ENCODE results near the gene BIN1. TPM values are rescaled to one million over a fixed set of nuclear protein-coding genes. Genes with fewer than 3 reads are reported as not detected.

Gene BIN1
- total RNA-seq, 3 donors from 2014 or later = 30.3 to 34.6 (median 32.7) TPM

DNA sequence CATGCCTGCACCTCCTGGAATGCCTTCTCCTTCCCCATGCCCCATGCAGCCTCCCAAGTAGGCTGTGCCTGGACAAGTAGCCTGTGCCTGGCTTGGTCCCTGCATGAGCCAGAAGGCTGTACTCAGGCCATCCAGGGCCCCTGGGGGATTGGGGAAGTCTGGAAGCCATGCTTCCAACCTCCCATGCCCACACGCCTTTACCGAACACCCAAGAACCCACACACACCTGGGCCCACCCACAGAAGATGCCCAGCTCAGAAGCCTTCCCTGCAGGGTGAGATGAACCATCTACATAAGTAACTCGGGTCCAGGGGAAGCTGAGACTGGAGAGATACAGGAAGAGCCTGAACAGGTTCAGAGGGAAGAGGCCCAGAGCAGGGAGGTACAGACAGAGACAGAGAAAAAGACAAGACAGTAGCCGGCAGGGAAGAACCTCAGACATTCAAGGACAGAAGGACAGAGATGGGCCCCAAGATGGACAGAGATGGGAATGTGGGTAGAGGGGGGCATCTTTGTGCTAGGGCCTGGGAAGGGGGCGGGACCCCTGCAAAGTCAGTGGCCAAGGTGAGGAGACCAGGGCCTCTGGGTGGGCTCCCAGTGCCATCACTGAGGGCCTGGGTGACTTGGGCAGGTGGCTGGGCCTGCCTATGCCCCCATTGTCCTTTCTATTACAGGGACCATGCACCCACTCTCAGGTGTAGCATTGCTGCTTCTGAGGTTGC is 4.3 kb downstream of the BIN1 start:
- peaks cover 2% of the 10 kb centered on the region for H3K4me1 Mint-ChIP-seq (ENCODE audit: low read depth)
- no peak overlapping the region for H3K4me3 Mint-ChIP-seq

DNA sequence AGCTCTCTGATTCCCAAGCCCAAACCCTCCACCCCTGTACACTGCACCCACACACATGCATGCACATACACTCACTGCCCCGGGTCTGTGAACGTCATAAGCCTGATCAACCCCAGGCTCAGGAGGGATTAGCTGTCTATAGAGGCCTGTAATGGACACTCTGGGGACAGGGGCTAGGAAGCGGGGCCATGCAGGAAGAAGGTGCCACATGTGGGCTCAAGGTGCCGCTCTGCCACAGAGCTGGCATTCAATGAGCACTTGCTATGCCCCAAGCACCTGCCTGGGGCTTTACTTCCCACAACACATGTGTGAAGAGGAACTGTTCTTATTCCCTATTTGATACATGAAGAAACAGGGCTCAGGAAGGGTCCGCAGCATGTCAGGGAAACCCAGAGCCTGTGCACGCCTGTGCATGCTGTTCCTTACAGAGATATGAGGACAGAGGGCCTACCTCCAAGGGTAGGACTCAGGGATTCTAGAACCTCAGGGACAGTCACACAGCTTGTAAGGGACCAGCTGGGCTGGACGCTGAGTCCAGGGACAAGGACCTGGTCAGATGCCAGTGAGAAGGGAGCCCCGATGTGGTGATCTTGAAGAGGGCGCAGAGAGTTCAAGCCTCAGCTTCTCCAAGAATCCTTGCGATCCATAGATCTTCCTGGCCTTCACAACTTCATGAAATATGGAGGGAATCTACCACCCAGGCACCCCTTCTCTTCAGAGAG is 5.0 kb downstream of the BIN1 start:
- ATAC-seq (no peak), DNase-seq (no peak)
- no peaks in the 10 kb centered on the region for H3K9me3 Mint-ChIP-seq
- H3K36me3 Mint-ChIP-seq (ENCODE audit: insufficient read depth) = no peaks in the 10 kb centered on the region
- peaks cover 7% of the 10 kb centered on the region for H3K27me3 Mint-ChIP-seq (ENCODE audit: low read depth)
- no peaks in the 10 kb centered on the region for H3K4me1 Mint-ChIP-seq (ENCODE audit: low read depth)
- no peak overlapping the region for H3K4me3 Mint-ChIP-seq

More for the DNA sequence above, 4.3 kb downstream of the BIN1 start:
- ATAC-seq (no peak), DNase-seq (no peak)
- Mint-ChIP-seq H3K27me3 (ENCODE audit: low read depth) (peaks cover 8% of the 10 kb centered on the region), H3K36me3 (ENCODE audit: insufficient read depth) (no peaks in the 10 kb centered on the region), H3K9me3 (no peaks in the 10 kb centered on the region)

DNA sequence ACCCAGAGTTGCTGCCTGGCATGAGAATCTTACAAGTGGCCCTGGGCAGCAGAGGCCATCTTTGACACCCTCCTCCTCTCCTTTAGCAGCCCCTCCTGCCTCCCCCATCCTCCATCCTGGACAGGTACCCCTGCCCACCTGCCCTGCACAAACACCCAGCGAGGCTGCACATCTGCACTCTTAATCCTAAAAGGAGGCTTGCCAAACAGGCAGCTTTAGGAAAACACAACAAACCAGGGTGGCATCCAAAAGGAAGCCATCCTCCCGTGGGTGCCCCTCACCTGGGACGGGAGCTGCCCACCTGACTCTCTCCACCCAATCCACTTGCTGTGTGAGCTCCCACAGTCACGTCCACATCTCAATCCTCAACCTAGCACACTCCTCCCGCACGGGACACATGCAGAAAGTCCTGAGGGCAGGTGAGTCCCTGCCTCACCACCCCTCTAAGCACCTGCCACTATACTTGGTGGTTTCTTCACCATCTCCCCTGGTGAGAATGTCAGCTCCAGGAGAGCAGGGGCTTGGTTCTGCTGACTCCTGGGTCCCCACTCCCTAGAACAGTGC is 5.8 kb downstream of the BIN1 start:
- H3K9me3 Mint-ChIP-seq = no peaks in the 10 kb centered on the region
- H3K36me3 Mint-ChIP-seq (ENCODE audit: insufficient read depth) = no peaks in the 10 kb centered on the region
- ATAC-seq = no peak
- H3K4me3 Mint-ChIP-seq = no peak overlapping the region
- no peaks in the 10 kb centered on the region for H3K4me1 Mint-ChIP-seq (ENCODE audit: low read depth)
- no peak for DNase-seq
- H3K27me3 Mint-ChIP-seq (ENCODE audit: low read depth) = peaks cover 7% of the 10 kb centered on the region

DNA sequence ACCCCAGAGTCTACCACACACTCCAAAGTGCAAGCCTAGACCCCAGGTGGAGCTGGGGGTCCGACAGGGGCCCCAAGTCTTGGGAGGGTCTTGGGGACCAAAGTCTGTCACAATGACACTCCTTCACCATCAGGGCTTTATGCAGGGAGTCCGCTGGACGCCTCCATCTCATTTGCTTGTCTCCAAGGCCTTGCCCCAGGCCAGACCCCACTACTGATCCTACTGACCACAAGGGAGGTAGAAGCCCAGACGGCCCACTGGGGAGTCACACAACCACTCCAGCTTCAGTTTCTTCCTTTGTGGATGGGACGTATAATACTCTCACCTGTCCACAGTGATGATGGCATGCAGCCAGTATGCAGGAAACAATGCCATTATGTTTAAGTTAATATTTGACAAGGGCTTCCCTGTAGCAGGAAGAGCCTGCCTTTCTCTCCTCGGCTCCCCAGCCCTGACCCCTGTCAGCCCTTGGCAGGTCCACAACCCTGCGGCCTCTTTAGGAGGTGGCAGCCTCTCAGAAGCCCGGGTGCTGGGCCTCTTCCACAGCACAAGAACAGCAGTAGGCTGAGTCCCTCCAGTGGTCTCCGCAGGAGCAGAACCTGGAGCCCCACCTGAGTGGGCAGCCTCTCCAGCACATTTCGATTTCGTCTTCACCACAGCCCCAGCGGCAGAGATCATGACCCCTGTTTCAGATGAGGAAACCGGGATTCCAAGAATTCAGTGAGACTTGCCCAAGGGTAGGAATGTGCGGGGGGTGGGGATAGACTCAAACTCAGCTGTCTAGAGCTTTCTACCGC is 6.5 kb downstream of the BIN1 start:
- ATAC-seq (no peak), DNase-seq (no peak)
- peaks cover 7% of the 10 kb centered on the region for H3K27me3 Mint-ChIP-seq (ENCODE audit: low read depth)
- no peaks in the 10 kb centered on the region for H3K9me3 Mint-ChIP-seq
- H3K36me3 Mint-ChIP-seq (ENCODE audit: insufficient read depth) = no peaks in the 10 kb centered on the region
- no peak overlapping the region for H3K4me3 Mint-ChIP-seq
- no peaks in the 10 kb centered on the region for H3K4me1 Mint-ChIP-seq (ENCODE audit: low read depth)

DNA sequence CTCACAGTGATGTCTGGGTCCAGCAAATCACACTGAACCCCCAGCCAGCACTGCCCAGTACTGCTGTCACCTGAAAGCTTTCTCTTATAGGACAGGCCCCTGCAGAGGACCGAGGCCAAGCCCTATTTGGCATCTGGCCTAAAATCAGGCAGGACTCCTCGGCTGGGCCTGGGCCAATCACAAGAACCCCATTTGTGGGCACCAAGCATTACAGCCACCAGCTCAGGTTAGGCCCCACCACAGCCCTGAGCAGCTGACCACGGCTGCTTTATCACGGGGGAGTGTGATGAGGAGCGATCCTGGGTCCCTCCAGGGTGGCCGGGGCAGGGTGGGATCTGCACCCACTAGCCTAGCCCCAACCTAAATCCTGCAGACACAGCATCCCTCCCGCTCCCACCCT is 8.2 kb downstream of the BIN1 start:
- DNase-seq (no peak), ATAC-seq (no peak)
- no peaks in the 10 kb centered on the region for H3K9me3 Mint-ChIP-seq
- no peak overlapping the region for H3K4me3 Mint-ChIP-seq
- H3K4me1 Mint-ChIP-seq (ENCODE audit: low read depth) = no peaks in the 10 kb centered on the region
- no peaks in the 10 kb centered on the region for H3K27me3 Mint-ChIP-seq (ENCODE audit: low read depth)
- H3K36me3 Mint-ChIP-seq (ENCODE audit: insufficient read depth) = no peaks in the 10 kb centered on the region

DNA sequence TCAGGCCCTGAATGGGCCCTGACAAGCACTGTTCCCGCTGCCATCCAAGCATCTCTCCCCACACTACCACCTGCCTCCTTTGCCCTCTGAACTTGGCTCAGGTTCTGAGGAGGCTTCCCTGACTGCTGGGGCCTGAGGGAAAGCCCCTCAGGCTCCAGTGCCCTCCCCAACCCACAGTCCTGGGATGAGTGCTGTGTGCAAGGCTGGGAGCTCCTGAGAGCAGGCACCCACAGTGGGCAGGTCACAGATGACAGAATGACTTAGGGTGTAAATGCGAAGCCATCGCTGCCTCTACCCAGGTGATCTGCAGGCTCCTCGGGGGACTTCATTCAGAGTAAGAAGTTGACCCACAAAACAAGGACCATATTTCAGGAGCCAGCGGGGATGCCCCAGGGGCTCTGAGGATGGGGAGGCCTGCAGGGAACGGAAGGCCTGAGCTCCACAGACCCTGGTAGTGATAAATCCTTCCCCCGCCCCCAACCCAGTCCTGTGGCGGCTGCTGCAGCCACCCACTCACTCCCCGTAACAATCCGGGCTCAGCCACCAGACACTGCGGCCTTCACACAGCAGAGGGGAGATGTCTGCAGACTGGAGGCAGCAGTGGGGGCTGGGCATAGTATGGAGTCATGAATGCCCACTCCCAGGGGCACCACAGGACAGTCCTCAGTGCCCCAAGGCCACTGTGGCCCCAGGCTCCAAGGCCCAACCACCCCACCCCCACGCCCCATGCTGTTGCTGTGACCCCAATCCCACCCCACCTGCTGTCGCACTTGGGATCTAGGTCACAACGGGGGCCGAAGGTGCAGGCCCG is 8.9 kb downstream of the BIN1 start:
- Mint-ChIP-seq H3K4me3 (no peak overlapping the region), H3K27me3 (ENCODE audit: low read depth) (no peaks in the 10 kb centered on the region), H3K9me3 (no peaks in the 10 kb centered on the region), H3K36me3 (ENCODE audit: insufficient read depth) (no peaks in the 10 kb centered on the region), H3K4me1 (ENCODE audit: low read depth) (no peaks in the 10 kb centered on the region)
- no peak for ATAC-seq
- no peak for DNase-seq

DNA sequence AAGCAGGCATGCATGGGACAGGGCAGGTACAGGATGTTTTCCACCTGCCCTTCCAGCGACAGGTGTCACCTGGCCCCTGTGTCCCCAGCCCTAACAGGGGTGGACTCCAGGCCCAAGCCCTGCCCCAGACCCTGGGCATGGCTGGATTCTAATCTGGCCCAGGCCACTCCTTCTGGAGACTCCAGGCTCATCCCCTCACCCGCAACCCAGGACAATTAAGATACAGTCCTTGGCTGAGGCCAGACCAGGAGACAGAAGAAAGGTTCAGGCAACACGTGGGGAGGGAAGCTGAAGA is 9.5 kb downstream of the BIN1 start:
- no peak overlapping the region for H3K4me3 Mint-ChIP-seq
- H3K9me3 Mint-ChIP-seq = no peaks in the 10 kb centered on the region
- DNase-seq (no peak), ATAC-seq (no peak)
- H3K27me3 Mint-ChIP-seq (ENCODE audit: low read depth) = no peaks in the 10 kb centered on the region
- no peaks in the 10 kb centered on the region for H3K36me3 Mint-ChIP-seq (ENCODE audit: insufficient read depth)
- no peaks in the 10 kb centered on the region for H3K4me1 Mint-ChIP-seq (ENCODE audit: low read depth)

DNA sequence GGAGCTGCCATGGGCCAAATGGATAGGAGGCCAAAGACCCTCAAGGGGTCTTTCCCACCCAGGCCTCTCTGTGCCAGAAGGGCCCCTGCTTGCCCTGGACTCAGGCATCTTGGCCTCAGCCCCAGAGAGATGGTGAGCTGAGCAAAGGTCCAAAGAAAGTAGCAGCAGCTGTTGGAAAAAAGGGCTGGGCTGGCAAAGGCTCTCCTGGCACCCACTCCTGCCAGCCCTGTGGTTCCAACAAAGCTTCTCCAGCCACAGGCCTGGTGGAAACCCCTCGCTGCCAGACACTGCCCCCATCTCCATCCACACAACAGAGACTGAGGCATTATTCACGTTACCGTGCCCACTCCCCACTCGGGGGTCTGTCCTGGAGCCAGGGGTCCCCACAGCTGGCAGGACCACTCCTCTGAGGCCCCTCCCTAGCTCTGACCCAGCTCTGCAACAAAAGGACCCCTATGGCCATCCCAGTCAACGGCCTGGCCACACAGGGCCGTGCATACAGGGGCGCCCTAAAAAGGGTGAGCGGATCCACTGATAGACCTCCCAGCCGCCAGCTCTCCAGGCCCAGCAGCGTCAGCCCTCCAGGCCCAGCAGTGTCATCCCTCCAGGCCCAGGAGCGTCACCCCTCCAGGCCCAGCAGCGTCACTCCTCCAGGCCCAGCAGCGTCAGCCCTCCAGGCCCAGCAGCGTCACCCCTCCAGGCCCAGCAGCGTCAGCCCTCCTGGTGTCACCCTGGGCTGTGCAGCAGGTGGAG is 10.1 kb downstream of the BIN1 start:
- ATAC-seq = no peak
- H3K36me3 Mint-ChIP-seq (ENCODE audit: insufficient read depth) = no peaks in the 10 kb centered on the region
- no peaks in the 10 kb centered on the region for H3K4me1 Mint-ChIP-seq (ENCODE audit: low read depth)
- no peak for DNase-seq
- no peaks in the 10 kb centered on the region for H3K9me3 Mint-ChIP-seq
- H3K4me3 Mint-ChIP-seq = no peak overlapping the region
- H3K27me3 Mint-ChIP-seq (ENCODE audit: low read depth) = no peaks in the 10 kb centered on the region

DNA sequence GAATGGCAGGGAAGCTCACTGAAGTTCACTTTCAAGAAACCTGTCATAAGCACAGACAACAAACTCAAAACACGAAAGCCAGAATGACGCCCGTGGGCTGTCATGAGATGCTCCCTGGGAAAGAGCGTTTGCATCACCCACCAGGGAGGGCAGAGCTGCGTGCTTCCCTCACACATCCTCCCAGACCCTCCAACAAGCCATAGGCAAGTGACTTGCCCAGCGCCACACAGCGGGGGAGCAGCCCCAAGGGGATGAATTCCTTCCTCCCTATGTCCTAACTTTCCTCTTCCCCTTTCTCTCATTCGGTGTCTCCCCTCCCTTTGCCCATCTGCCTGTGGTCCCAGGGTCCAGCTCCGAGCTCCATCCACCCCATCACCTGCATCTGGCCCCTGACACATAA is 10.7 kb downstream of the BIN1 start:
- DNase-seq (no peak), ATAC-seq (no peak)
- Mint-ChIP-seq H3K27me3 (ENCODE audit: low read depth) (no peaks in the 10 kb centered on the region), H3K36me3 (ENCODE audit: insufficient read depth) (no peaks in the 10 kb centered on the region), H3K4me1 (ENCODE audit: low read depth) (no peaks in the 10 kb centered on the region), H3K4me3 (no peak overlapping the region), H3K9me3 (no peaks in the 10 kb centered on the region)

DNA sequence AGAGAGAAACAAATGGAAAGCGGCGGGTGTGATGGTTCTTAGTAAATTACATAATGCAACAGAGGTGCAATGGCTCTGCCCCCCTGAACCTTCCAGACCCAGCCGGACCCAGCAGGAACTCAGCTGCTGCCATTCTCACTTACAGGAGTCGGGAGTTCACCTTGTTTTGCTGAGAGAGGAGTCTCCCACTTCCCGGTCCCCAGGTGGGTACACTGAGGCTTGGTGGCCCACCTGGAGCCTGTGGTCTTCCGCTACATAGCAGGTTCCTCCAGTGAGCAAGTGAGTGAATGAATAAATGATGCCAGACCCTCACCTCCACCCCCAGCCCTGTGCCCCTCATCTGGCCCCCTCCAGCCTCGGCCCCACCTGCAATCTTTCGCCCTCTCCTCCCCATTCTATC is 11.2 kb downstream of the BIN1 start:
- Mint-ChIP-seq H3K4me1 (ENCODE audit: low read depth) (no peaks in the 10 kb centered on the region), H3K4me3 (no peak overlapping the region), H3K27me3 (ENCODE audit: low read depth) (no peaks in the 10 kb centered on the region), H3K36me3 (ENCODE audit: insufficient read depth) (no peaks in the 10 kb centered on the region), H3K9me3 (no peaks in the 10 kb centered on the region)
- no peak for DNase-seq
- ATAC-seq = no peak

DNA sequence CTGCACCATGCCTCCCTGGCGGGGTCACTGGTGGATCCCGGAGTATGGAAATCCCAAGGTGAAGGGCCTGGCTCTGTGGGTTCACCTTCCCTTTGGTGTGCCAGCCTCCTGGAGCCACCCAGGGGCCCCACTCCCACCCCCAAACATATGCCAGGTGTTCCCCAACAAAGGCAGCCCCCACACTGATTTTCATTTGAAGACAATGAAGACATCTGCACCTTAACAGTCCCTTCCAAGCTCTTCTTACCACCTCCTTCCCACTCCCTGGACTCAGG is 11.7 kb downstream of the BIN1 start:
- Mint-ChIP-seq H3K9me3 (no peaks in the 10 kb centered on the region), H3K4me3 (no peak overlapping the region), H3K4me1 (ENCODE audit: low read depth) (no peaks in the 10 kb centered on the region), H3K36me3 (ENCODE audit: insufficient read depth) (no peaks in the 10 kb centered on the region), H3K27me3 (ENCODE audit: low read depth) (no peaks in the 10 kb centered on the region)
- DNase-seq (no peak), ATAC-seq (no peak)

DNA sequence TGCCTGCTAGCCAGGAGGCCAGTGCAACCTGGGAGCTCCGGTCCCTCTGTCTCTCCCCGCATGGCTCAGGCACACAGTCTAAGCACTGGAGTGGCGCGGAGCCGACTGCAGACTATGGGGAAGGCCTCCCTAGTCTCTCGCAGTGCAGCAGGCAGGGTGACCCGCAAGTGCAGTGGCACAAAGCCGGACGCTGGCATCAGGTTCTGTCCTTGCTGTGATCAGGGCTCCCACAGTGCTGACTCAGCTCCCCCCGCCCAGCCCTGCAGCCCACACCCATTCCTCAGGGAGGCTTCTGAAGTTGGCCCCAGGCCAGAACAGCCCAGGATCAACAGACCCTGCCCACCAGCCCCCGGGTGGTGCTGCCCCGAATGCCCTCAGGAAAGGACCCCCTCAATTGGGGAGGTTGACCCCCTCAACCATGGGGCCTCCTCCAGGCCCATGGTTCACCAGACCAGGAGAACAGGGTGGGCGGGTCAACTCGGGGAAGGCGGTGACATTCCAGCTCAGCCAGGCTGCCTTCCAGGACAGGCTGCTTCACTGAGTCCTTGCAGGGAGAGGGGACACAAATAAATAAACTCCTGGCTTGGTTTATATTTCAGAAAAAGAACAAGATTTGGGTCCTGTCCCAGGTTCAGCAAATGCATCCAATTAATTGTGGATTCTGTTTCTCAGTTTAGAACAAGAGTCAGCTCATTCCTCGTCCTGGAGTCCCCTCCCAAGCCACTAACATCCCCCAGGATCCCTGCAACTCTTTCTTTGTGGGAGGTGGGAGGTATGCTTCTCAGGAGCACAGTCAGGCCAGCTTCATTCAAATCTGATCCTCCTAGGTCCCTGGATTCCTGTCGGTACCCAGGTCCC is 12.2 kb downstream of the BIN1 start:
- ATAC-seq (no peak), DNase-seq (no peak)
- Mint-ChIP-seq H3K4me1 (ENCODE audit: low read depth) (no peaks in the 10 kb centered on the region), H3K4me3 (no peak overlapping the region), H3K9me3 (no peaks in the 10 kb centered on the region), H3K27me3 (ENCODE audit: low read depth) (no peaks in the 10 kb centered on the region), H3K36me3 (ENCODE audit: insufficient read depth) (no peaks in the 10 kb centered on the region)

DNA sequence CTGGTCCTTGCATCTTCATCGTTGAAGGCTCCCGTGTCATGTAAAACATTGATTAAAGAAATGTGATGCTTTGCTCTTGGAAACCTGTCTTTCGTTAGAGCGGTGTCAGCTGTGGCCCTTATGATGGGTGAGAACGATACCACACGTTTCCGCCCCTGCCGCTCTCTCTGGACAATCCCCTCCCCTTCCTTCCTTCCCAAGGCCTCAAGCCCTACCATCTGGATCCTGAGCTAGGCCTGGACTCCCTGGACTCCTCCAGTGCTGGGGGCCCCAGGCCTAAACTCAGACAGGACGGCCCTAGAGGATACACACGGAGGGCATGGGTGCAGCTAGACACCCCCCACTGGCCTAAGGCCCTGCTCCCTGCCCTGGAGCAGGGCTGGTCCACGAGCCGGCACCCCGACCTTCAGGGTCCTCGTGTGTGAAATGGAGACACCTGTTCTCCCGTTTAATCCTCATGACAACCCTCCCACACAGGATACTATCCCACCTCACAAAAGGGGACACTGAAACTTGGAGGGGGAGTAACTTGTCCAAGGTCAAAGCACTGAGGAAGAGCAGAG is 13.2 kb downstream of the BIN1 start:
- Mint-ChIP-seq H3K27me3 (ENCODE audit: low read depth) (peaks cover under 1% of the 10 kb centered on the region), H3K36me3 (ENCODE audit: insufficient read depth) (no peaks in the 10 kb centered on the region), H3K9me3 (no peaks in the 10 kb centered on the region), H3K4me1 (ENCODE audit: low read depth) (no peaks in the 10 kb centered on the region), H3K4me3 (no peak overlapping the region)
- no peak for DNase-seq
- no peak for ATAC-seq

Measured in activated T-cell treated with anti-CD3 and anti-CD28 coated beads, Interleukin-2, amount 50 U/mL, for 4 hours (primary cell).